GM12892 (cell line): ENCODE data around the gene SORCS2.

ENCODE experiments used
- POLR2A ChIP-seq: IDR thresholded peaks from 2 replicates; pipeline ENCODE4 v1.6.1; 2011; ENCODE audit warnings: low read depth, low read length, control low read depth
- POLR2AphosphoS5 ChIP-seq: IDR thresholded peaks from 2 replicates; pipeline ENCODE4 v1.6.1; 2011; ENCODE audit warnings: low read depth, low read length, control low read depth

DNA sequence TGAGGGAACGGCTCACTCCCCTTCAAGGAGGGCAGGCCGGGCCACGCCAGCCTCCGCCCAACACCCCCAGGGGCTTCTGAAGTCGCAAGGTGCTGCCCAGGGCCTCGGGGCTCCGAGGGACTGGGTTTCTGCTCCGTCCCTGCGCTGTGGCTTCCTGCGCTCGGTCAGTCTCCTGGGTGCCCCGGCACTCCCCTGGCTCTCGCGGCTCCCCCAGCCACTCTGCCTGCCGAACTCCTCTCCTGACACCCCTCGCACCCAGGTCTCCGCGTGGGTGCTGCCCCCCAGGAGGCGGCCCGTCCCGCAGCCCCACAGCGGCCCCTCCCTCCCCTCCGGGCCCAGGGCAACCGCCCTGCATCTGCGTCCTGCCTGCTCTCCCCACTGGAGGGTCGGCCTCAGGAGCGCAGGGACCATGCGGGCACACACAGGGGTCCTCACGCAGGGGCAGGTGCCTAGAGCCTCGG lies 595.4 kb downstream of the SORCS2 start:
- TF ChIP-seq POLR2A (no peak), POLR2AphosphoS5 (no peak)
